EH (cell line): ENCODE measurements around the gene STX4.
A peak's percentile ranks its signal among the peaks of the same experiment; 100 is the strongest.

Source experiments
- DNase-seq: peaks from one replicate; pipeline ENCODE4 v3.0.0-alpha.2; 2015; ENCODE audit warnings: low read depth

Gene STX4, protein sequence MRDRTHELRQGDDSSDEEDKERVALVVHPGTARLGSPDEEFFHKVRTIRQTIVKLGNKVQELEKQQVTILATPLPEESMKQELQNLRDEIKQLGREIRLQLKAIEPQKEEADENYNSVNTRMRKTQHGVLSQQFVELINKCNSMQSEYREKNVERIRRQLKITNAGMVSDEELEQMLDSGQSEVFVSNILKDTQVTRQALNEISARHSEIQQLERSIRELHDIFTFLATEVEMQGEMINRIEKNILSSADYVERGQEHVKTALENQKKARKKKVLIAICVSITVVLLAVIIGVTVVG

DNA sequence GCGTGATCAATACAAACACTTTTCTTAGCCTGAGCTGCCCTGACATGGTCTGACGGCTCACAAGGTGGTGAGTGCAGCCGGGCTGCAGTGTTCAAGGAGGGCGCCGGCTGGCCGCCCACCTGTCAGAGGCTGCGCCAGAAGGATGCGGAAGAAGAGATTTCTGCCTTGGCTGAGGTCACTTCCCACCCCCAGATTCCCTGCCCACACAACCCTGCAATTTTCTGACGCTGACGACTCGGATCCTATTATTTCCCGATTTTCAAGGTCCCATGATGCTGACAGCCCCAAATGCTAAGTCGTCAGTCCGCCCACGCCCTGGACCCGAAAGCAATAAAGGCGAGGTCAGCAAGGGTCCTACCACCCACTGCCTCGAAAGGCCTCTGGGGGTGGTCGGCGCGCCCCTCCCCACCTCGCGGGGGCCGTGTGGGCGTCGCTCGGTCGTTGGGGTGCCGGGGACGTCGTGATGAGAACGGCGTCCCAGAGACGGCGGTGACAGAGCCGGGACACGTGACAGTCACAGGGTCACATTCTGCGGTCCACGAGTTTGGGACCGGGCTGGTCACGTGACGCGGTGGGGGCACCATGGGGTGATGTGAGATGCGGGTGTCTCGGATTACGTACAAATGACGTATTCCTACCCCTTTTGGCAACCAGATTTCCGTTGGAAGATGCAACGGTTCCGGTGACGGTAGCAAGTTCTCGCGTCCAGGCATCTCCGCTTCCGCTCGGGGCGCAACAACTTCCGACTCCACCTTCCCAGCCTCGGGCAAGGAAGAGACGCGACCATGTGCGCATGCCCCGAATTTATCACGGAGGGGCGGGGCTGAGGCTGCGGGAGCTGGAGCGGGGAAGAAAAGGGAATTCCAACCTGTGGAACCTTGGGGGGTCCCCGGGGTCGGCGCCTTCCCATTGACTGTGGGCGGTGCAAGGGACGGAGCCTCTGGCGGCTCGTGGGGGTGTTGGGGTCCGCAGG is at the start of gene STX4:
TSS of gene STX4 (plus strand) at position 823 of the 973 bp plus-strand sequence. CDS start 248 bp downstream, outside the sequence.
- DNase-seq, result peak; percentile 97

DNA sequence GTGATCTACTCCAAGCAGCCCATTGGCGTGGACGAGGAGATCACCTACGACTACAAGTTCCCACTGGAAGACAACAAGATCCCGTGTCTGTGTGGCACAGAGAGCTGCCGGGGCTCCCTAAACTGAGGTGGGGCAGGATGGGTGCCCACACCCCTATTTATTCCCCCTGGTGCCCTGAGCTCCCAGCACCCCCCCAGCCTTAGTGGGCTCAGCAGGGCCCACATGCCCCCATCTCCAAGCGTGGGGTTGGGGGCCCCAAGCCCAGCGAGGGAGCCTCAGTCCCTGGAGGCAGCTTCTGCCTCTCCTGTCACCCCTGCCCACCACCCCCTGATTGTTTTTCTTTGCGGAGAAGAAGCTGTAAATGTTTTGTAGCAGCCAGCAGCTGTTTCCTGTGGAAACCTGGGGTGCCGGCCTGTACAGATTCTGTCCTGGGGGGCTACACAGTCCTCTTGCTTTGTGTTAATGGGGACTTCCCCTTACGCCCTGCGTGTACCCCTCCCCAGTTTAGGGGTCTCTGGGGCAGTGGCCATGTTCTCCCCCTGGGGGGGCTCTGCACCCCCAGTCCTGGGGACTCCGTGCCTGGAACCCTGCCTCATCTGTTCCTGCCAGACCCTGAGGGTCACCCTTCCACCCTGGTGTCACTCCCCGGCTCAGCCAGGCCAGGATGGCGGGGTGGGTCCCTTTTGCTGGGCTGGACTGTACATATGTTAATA is 49.3 kb upstream of the STX4 start:
- no peak for DNase-seq

DNA sequence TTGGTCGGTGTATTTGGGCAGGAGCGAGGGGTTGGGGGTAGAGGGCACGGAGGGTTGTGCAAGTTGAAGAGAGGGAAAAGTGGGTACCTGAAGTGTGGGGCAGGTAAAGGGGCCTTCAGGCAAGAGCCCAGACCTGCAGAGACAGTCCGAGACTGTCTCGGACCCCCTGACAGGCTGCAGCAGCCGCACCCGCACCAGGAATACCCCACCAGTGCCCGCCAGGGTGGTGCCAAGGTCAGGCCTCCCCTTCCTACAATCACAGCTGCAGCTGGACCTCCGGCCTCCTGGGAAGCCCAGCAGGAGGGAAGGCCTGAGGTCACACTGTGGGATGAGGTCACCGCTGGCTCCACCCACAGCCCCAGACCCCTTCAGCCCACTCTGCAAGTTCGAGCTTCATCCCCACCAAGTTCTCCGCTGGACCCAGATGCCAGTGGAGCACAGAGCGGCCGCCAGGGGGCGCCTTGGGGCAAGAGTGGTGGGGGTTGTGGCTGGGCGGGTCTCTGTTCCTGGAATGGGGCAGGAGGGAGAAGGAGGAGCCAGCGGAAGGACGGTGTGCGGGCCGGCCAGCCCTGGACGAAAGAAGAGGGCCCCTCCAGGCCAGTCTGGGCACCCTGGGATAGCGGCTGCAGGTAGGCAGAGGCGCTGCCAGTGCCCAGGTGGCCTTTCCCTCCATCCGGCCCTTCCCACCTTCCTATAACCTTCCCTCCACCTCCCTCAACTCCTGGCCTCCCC is 48.5 kb upstream of the STX4 start, which contains the start of gene HSD3B7:
TSS of gene HSD3B7 (plus strand) at position 539 of the 732 bp plus-strand sequence. CDS start 452 bp downstream, outside the sequence.
- peak; percentile 82 for DNase-seq

DNA sequence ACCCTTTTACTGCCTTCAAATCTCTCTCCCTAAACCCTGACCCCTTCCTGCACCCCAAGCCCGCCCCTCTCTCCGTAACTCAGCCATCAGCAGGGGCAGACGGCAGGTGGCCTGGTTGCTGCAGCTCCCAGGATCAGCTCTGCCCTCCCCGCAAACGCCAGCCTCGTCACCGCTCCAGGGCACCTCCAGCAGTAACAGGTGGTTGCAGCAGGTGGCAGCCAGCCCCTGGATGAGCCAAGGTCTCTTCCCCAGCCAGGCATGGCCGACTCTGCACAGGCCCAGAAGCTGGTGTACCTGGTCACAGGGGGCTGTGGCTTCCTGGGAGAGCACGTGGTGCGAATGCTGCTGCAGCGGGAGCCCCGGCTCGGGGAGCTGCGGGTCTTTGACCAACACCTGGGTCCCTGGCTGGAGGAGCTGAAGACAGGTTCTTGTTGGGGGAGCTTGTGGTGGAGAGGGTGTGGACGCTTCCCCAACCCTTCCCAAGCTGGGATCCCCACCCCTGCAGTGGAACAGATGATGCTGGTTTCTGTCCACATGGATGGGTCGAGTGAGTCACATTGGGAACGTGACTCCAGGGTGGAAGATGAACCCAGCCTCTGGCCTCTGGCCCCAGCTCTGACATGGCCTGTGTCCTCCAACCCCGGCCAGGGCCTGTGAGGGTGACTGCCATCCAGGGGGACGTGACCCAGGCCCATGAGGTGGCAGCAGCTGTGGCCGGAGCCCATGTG is 47.8 kb upstream of the STX4 start:
- peak; percentile 46 for DNase-seq

DNA sequence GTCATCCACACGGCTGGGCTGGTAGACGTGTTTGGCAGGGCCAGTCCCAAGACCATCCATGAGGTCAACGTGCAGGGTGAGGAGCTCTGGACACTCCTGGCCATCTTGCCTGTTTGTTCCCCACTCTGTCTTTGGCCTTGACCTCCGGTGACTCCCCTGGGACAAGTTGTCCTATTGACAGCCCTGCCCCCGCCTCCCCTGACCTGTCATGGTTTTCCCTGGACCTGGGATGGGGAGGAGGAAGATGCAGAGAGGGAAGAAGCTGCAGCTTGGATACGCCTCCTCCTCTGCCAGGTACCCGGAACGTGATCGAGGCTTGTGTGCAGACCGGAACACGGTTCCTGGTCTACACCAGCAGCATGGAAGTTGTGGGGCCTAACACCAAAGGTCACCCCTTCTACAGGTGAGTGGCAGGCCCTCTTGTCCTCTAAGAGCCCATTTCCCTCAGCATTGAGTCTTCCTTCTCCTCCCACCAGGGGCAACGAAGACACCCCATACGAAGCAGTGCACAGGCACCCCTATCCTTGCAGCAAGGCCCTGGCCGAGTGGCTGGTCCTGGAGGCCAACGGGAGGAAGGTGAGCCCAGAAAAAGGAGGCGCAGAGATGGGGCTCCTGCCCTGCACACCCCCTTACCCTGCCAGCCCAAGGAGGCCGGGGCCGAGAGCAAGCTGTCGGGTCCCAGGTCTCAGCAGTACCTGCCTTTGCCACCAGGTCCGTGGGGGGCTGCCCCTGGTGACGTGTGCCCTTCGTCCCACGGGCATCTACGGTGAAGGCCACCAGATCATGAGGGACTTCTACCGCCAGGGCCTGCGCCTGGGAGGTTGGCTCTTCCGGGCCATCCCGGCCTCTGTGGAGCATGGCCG is 47.0 kb upstream of the STX4 start:
- DNase-seq, result no peak

DNA sequence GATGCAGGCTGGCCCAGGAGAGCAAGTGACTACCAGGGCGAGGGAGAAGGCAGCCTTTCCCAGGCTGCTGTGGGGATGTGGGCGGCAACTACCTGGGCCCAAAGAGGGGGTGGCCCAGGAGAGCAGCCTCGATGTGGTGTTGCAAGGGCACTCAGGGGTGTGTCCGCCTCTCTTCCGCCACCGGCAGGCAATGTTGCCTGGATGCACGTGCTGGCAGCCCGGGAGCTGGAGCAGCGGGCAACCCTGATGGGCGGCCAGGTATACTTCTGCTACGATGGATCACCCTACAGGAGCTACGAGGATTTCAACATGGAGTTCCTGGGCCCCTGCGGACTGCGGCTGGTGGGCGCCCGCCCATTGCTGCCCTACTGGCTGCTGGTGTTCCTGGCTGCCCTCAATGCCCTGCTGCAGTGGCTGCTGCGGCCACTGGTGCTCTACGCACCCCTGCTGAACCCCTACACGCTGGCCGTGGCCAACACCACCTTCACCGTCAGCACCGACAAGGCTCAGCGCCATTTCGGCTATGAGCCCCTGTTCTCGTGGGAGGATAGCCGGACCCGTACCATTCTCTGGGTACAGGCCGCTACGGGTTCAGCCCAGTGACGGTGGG is 45.7 kb upstream of the STX4 start:
- no peak for DNase-seq

DNA sequence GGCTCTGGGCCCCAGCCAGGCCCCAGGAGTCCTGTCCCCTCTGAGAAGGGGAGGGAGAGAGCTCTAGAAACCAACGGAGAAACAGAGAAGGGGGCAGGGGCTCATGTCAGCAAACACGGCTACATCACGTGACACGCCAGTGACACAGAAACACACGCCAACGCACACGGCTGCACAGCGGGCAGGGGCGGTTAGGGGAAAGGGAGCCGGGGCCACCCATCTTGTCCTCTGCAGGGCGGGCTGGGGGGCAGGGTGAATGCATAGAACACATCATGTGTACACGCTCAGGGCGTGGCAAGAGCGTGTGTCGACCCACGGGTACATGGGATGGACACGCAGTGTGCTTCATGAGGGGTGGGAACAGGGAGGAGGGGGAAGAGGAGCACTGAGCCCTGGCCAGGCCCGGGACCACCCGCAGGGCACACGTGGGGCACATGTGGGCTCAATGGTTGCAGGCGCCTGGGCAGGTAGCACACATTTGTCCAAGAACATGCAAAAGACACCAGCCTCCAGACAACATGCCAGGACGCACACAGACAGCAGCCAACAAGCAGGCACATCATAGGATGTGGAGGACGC is 43.8 kb upstream of the STX4 start:
- no peak for DNase-seq

DNA sequence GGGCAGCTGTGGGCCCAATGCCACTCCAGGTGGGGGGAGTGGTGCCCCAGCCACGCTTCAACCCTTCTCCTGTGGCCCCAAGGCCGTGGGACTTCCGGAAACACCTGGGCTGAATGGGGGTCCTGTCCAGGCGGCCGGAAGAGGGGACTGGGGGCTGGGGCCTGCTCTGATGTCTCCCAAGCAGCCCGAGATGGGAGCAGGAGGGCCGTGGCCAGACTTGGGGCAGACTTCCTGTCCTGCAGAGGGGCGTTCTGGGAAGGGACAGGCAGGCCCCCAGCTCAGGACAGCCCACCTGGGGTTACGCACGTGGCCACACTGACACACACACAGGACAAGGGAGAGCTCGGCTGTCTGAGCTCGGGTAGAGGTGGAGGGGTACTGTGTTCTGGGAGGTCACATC is 43.3 kb upstream of the STX4 start:
- DNase-seq, result no peak

DNA sequence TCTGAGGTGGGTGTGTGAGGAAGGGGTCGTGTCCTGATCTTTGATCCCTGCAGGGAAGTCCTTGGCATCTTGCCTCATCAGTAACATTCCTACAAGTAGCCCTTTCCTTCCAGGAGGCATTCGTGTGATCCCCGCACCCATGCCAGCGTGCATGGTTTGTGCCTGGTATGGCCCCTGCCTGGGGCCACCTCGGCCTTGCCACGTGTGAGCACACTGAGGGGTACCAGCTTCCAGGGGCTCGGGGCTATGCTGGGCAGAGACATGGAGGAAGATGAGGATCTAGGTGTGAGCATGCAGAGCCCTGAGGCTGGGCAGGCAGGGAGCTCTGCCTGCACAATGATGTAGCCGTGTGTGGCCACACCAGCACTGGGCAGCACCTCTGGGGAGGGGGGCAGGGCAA is 42.3 kb upstream of the STX4 start:
- no peak for DNase-seq

DNA sequence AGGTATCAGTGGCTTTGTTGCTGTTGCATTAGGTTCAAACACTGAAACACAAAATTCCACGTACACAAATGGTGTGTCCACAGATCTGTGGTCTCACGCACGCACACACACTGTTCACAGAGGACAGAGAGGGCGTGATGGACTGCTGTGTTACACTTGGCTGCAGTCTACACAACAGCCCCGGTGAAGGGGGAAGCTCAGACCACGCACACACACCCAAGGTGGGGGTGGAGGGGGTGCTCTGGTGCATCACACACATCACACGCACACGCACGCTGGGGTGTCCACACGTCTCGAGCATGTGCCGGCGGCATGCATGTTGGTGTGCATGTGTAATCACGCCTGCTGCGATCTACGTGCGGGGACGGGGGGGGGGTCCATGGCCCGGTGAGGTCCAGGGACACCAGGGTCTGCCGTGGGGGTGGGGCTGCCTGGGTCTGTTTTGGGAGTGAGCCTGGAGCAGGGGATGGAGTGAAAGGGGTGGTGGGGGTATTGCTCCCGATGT is 41.0 kb upstream of the STX4 start:
- no peak for DNase-seq

DNA sequence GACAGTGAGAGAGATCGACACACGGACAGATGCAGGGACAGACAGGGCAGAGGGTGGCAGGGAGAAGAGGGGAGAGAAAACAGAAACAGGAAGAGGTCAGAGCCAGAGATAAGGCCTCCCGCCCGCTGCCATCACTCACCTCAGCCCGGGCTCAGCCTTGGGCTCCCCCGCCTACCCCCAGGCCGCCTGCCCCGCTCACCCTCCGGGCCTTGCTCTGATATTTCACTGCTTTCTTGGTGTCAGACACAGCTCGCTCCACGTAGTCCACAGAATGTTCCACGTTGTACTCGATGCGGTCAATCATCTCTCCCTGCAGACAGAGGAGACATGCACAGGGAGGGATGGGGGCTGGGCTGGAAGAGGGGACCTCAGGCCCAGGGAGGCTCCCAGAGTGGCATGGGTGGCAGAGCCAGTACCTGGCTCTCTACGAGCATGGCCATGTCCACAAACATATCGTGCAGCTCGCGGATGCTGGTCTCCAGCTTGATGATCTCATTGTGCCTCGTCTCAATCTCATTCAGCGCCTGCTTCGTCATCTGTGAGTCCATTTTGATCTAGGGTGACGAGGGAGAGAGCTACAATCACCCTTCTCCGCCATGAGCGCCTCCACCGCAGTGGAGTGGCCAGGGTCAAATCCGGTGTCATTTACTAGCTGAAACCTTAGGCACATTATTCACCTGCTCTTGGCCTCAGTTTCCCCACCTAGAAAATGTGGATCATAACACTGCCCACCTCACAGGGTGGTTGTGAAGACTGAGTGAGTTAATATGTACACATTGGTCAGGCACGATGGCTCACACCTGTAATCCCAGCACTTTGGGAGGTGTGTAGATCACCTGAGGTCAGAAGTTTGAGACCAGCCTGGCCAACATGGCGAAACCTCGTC is 40.2 kb upstream of the STX4 start:
- DNase-seq, result no peak

DNA sequence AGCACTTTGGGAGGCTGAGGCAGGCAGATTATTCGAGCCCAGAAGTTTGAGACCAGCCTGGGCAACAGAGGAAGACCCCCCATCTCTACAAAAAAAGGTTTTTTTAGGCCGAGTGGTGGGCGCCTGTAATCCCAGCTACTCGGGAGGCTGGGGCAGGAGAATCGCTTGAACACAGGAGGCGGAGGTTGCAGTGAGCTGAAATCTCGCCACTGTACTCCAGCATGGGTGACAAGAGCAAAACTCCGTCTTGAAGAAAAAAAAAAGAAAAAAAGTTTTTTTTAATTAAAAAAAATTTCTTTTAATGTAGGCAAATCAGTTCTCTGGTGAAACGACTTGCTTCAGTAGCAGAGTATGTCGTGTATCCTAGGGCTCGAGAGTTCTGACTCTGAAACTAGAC is 37.4 kb upstream of the STX4 start:
- DNase-seq, result no peak

DNA sequence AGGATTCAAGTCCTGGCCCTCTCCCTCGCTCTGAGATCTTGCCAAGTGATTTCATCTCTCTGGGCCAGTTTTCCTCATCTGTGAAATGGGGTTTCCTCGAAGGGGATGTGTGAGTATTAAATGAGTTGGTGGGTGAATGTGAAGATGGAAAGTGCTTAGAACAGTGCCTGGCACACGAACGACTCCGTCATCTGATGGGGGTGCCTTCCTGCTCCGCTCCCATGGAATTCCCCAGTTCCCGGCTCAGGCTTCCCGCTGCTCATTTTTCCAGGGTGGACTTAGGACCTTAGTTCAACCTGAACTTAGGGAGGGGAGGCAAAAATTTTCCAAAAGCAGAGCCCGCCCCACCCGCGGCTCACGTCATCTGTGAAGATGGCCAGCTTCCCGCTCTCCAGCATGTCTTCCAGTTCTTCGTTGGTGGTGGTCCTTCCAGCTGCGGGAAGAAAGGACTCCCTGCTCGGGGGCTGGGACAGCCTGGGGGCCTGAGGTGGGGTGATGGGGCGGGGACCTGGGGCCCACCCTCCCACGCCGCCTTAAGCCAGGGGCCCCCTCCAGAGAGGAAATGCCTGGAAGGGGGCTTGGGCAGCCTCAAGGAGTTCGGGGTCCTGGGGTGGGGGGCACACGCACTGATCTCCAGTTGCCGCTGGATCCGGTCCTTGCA is 36.9 kb upstream of the STX4 start:
- peak; percentile 29 for DNase-seq

DNA sequence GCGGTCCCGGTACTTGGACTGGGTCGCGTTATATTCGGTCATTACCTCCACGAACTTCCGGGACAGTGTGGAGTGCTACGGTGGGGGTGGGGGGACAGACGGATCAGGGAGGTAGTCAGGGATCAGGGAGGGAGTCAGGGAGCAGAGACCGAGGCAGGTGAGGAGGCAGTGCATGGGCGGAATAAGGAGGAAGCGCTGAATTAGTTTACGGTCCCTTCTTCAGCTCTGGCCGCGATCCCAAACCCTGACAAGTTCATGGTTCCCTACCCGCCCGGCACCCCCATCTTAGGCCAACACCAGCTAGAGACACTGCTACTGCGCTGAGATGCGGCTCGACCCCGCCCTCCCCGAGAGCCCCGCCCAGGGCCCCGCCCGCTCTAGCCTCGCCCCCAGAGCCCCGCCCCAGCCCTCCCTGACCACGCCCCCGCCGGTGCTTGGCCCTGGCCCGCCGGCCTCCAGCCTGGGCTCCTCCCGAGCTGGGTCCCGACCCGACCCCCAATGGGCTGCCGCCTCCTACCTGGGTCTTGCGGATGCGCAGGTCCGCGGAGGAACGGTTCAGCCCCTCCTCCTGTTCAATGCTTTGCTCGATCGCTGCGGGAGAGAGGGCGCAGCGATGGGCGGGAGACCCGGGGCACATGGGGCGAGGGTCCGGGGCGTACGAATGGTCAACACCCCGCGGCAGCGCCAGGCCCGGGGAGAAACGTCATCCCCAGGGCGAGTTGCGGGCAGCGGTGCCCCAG is 36.2 kb upstream of the STX4 start:
- DNase-seq, result peak; percentile 87

DNA sequence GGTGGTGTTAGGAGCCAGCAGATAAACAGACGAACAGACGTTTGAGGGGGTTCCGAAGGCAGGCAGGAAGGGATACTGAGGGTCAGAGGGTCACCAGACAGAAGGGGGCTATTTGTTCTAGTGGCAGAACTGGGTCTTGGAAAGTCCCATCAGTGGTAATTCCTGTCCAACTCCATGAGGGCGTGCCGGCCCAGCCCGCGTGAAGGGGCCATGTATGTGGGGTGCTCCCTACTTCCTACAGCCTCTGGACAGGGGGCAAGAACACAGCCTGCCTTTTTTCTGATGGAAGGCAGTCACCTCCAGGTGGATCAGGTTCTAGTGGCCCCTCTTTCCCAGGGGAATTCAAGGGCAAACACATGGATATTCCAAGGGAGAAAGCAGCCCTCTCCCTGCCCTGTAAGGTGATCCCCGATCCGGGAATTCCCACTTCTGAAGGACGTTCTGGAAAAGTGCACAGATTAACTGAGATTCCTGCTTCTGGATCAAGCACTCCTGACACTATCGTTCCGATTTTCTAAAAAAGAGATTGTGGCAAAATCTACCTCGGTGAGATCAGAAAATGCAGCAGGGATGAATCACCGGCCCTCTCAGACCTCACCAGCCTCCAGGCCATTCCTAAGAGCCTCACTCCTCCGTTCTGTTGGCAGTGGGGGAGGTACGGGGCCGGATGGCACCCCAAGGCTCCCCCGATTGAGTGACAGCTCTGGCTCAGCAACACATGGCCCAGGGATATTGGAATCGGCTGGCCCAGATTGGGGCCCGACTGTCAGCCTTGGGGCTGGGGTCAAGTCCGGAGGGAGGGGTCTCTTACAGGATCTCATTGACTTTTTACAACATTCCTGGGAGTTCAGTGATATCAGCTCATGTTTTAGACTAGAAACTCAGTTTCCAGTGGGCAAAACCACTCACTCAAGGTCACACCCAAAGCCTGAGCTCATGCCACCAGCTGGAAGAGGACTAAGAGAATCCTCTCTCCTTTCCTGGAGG is 35.3 kb upstream of the STX4 start:
- DNase-seq, result peak; percentile 94
